ENCODE measurements around the gene ACACA.

The ACACA gene

GRCh38 chr17:37131669-37132611, 274.7 kb downstream of the ACACA start:
- DNase-seq (ENCODE audit: low spot score), result no peak

DNA sequence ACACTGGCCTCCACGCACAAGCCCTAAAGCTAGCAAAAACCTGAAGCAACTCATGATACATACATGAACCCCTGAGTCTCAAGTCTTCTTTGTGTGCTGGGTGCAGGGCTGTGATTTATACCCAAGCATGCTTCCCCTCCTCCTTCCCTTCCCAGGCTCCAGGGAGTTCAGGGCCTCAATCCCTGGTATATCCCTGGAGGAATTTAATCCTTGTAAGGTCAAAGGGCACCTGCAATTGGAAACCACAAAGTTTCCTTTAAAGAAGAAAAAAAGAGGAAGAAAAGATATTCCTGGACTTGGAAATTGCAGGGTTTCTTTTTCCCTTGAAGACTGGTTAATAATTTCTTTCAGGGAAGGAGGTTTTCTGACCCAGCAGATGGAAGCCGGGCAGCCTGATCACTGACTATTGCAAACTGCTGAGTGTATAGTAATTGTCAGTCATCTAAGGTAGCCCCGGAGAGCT, 275.6 kb downstream of the ACACA start:
- DNase-seq (ENCODE audit: low spot score), result no peak

GRCh38 chr17:37124821-37125173, 281.8 kb downstream of the ACACA start:
- DNase-seq (ENCODE audit: low spot score), result no peak

DNA sequence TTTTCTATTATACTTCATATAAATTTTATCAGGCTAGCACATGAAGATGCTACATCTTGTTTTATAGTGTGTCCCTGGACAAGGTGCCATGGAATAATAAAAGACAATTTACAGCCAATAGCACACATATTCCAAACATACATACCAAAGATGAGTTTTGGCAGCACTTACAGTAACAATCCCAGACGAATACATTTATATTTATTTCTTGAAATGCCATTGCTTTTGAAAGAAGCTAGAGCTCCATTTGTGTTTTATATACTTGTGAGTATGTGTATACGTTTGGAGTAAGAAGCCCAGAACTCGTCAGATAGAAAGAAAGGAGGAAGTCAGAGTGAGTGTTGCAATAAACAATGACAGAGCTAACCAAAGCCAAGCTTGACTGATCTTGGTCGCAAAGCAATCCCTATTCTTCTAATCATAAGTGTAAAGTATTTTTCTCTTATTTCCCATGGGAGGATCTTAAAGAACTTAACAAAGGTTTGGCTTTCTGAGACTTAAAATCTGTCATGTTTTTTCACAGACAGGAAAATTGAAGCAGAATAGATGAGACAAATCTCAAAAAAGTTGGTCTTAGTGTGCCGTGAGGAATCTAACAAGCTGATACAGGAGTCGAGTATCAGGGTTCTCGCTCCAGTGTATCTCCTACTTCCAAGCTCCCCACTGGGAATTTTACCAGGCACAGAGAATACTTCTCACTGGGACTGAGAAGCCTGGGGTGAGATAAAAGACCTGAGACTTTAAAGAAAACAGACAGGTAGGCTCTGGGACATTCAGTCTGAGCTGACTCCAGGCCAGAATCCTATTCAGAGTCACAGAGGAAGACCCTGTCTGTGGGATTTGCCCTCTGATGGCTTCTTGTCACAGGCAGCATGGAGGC, 282.5 kb downstream of the ACACA start:
- no peak for DNase-seq (ENCODE audit: low spot score)

- no peak for DNase-seq (ENCODE audit: low spot score)
These were observed 283.2 kb downstream of the ACACA start for GRCh38 chr17:37123386-37123785.

DNA sequence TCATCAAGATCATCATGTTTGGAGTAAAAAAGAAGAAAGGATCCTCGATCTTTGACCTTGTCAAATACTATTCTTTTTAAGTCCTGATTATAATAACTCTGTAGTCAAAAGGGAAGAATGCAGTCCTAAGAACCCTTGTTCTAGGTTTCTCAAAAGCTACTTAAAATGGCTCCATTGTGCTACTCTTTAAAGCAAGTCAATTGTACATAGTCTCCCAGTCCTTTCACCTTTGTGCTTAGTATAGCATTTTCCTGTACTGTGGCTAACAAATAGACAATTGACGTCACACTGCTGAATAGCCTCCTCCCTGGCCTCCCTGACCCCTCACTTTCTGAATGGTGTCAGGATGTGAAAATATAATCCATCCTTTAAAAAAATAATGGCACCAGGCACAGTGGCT, 285.0 kb downstream of the ACACA start:
- DNase-seq (ENCODE audit: low spot score), result no peak

GRCh38 chr17:37118366-37119137, 288.1 kb downstream of the ACACA start:
- DNase-seq (ENCODE audit: low spot score), result no peak

DNA sequence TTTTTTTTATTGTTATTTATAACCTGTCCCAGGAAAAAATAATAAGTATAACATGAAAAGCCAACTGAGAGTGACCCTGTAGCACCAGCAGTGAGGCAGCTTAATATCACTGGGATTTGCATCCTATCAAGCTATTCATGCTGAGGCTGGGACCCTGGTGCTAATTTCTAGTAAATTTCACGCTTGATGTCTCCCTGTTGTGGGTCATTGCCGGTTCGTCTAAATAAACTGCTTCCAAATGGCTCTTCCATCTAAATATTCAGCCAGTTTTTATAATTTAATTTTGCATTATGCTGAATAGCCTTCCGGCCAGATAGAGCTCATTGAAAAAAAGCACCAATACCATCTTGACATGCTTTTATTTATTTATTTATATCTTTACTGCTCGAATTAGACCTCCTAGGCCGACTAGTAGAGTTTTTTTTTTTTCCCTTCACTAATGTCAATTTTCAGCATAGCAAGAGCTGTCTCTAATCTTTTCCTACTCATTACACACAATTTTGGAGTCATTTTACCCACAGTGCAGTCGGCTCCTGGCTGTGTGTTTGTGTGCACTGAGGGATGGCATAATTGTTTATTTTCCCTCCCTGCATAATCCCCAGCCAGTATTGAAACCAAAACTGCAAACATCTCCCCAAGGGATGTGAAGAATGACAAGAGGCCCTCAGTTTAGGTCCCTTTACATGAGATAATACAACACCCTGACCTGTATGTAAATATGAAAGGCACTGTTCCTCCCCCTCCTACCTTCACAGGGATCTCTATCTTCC, 289.1 kb downstream of the ACACA start:
- no peak for DNase-seq (ENCODE audit: low spot score)

- no peak for DNase-seq (ENCODE audit: low spot score)
These were observed 289.9 kb downstream of the ACACA start for GRCh38 chr17:37116671-37117185.

DNA sequence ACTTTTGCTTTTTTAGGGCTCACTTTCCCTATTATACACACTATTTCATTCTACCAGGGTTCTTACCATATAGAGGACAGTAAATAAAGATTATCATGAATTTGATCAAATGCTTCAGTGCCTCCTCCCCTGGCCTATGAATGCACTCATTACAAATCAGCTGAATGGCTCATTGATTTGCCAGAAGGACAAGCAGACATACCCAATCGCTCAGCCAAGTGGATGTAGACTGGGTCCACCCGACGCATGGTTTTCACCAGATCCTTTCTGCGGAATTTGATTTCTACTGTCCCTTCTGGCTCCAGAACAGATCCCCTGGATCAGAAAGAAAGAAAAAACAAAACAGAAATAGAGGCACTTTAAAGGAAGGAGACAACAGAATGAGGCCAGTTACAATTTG, 295.3 kb downstream of the ACACA start:
- peak; percentile 88 for DNase-seq (ENCODE audit: low spot score)

DNA sequence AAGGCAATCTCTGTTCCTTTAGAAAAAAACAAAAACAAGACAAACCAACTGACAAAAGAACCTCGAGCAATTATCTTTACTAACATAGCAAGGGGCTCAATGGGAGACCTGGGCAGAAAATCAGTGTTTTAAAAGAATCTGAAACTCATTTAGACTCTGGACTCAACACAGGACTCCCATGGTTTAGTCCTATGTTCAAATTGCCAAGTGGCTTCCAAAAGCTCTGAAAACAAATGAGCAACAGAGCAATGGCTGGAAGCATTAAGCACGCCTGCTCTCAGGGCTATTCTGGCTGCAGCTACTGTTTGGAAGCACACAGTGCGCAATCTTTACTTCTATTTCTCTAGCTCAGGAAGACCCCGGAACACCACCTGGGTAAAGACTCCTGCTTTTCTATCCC, 295.9 kb downstream of the ACACA start:
- peak; percentile 58 for DNase-seq (ENCODE audit: low spot score)

DNA sequence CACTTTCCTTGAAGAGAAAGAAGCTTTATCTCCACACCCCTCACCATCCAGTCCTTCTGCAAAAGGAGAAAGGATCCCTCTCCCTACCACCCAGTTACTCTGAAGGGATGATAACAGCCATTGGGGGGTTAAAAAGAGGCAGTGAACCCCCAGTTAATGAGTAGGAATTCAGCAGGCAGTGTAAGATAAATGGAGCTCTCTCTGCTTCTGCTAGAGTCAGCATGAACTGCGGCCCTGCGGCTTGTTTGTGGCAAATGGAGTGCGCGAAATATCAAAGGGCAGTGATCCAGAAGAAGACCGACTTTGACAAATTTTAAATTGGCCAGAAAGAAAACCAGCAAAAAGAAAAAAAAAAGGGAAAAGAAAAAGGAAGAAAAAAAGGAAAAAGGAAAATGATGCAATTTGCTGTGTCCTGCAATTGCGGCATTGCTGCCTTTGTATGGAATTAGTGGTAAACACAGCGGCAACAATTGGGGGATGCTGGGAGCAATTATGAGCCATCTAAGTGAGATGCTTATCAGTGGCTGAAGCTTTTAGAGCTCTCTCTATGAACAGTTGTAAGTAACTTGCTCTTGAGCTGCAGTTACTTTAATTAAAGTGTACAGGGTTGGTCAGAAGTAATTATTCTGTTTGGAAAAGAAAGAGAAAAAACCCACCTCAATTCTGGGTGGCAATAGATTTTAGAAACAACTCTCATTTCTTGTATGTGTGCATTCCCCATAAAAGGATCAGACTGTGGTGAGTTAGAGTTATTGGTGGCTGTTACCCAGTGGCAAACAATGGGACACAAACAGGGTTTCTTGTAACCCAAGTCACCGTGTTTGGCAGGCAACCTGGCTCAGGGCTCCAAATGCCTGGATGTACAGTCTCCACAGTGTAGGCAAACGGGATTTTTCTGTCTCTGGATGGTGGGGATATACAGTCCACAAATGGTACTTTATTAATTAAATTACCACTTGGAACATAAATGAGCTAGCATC, 296.6 kb downstream of the ACACA start:
- DNase-seq (ENCODE audit: low spot score), result no peak

DNA sequence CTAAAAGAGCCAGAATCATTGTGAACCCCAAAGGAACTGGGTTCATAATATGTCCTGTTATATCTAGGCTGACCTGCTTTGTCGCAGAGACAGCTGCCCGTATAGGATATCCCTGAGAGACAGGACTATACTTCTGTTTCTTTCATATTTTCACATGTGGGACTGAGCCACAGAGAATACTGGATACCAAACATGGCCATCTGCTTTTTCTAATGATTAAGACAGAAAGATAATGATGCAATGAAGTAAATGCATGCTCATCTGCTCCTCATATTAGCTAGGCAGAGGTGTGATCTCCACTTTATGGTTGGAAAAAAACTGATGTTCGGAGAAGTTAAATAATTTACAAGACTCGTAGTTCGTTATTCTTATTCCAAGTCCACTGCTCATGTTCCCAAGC, 297.5 kb downstream of the ACACA start:
- no peak for DNase-seq (ENCODE audit: low spot score)

GRCh38 chr17:37107406-37108083, 299.1 kb downstream of the ACACA start:
- DNase-seq (ENCODE audit: low spot score), result peak; percentile 58

DNA sequence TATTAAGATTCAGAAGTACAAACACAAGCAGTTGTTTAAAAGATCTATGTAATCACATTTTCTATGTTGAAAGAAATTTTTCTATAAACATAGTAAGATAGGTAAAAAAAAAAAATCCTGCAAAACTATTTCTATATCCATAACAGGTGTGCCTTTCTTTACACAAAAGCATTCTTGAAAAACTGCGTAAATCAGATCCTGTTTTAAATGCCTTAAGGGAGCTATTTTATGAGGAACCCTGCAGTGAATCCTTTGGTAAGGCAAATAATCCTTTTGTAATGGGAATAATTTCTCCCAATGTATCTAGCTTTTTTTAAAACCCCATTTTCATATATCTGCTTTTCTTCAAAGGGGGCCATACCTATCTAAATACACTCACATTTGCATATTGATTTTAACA, 300.6 kb downstream of the ACACA start:
- no peak for DNase-seq (ENCODE audit: low spot score)

DNA sequence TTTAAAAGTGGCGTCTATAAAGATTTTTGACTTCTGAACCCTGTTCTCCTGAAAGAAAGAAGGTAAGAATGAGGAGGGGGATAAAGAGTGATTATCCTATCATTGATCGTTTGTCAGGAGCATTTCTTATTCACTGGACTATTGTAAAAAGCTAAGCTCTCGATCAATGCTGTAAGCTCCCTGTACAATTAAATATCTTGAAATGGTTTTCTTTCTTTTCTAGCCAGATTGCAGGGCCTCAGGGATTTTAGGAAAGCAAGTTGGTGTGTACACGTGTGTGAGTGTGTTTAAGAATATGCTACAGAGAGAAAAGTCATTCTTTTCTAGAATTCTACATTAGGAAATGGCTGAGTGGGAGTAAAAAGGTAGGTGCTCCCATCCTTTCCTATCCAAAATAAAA, 303.4 kb downstream of the ACACA start:
- no peak for DNase-seq (ENCODE audit: low spot score)

- no peak for DNase-seq (ENCODE audit: low spot score)
These were observed 305.3 kb downstream of the ACACA start for GRCh38 chr17:37101306-37101705.

- peak; percentile 56 for DNase-seq (ENCODE audit: low spot score)
These were observed 306.4 kb downstream of the ACACA start for GRCh38 chr17:37100231-37100630.
